Mesothelial cell of epicardium (in vitro differentiated cells): ENCODE results near the gene SCN7A. TPM values are rescaled to one million over a fixed set of nuclear protein-coding genes. Genes with fewer than 3 reads are reported as not detected.

ENCODE experiments used
- DNase-seq, 2 experiments: peaks; one replicate each; pipeline ENCODE4 v3.0.0; 2021; ENCODE audit warnings: low spot score in 2 of 2; ENCODE audit not compliant: unreplicated experiment in 2 of 2
- H3K27ac Mint-ChIP-seq: 2 replicates; pipeline ENCODE4 v1.8.0; 2021; ENCODE audit warnings: mixed read lengths
- H3K27me3 Mint-ChIP-seq: 2 replicates; pipeline ENCODE4 v1.8.0; 2021; ENCODE audit warnings: low read depth, mixed read lengths
- H3K36me3 Mint-ChIP-seq: 2 replicates; pipeline ENCODE4 v1.8.0; 2021; ENCODE audit warnings: mixed read lengths
- H3K4me1 Mint-ChIP-seq: 2 replicates; pipeline ENCODE4 v1.8.0; 2021; ENCODE audit warnings: mixed read lengths
- H3K4me3 Mint-ChIP-seq: 2 replicates; pipeline ENCODE4 v1.8.0; 2021; ENCODE audit warnings: mild to moderate bottlenecking, moderate library complexity, mixed read lengths
- H3K9me3 Mint-ChIP-seq: 2 replicates; pipeline ENCODE4 v1.8.0; 2021; ENCODE audit warnings: mixed read lengths
- CTCF ChIP-seq: fragments of 200-600 bp; sonication (generic); IDR thresholded peaks from one replicate; pipeline ENCODE4 v1.5.0; 2021; ENCODE audit warnings: antibody characterized with exemption; ENCODE audit not compliant: unreplicated experiment
- total RNA-seq: library from RNA; stranded (reverse); gene quantifications from 3 replicates; pipeline ENCODE4 v1.2.1, GENCODE V29; 2021

The SCN7A gene
- 2.2 to 2.6 TPM (median 2.5 TPM) in 3 replicates for total RNA-seq

- Mint-ChIP-seq H3K36me3 (no peaks in the 10 kb centered on the region), H3K27me3 (peaks cover 68% of the 10 kb centered on the region), H3K4me1 (peaks cover 7% of the 10 kb centered on the region), H3K4me3 (peak within 1 kb of the TSS; percentile 52), H3K27ac (no peak within 1 kb of the TSS), H3K9me3 (no peaks in the 10 kb centered on the region)
- peak; percentile 51 to 66 for DNase-seq
- no peak for TF ChIP-seq CTCF
Measured at GRCh38 chr2:166494140-166494624, at the start of gene SCN7A. Gene SCN7A (minus strand): TSS chr2:166494249. CDS start chr2:166477696, 16,553 bp downstream.

- Mint-ChIP-seq H3K27me3 (peaks cover 20% of the 10 kb centered on the region), H3K27ac (no peak overlapping the region), H3K9me3 (no peaks in the 10 kb centered on the region), H3K4me3 (peak overlapping the region; percentile 20), H3K36me3 (no peaks in the 10 kb centered on the region), H3K4me1 (peaks cover 3% of the 10 kb centered on the region)
- peak; percentile 84 for TF ChIP-seq CTCF
- no peak for DNase-seq
Measured at GRCh38 chr2:166539340-166540162, 45.5 kb upstream of the SCN7A start.

- Mint-ChIP-seq H3K36me3 (no peaks in the 10 kb centered on the region), H3K9me3 (no peaks in the 10 kb centered on the region), H3K4me1 (peaks cover 5% of the 10 kb centered on the region), H3K27me3 (peaks cover 21% of the 10 kb centered on the region), H3K27ac (no peak overlapping the region), H3K4me3 (no peak overlapping the region)
- no peak for DNase-seq
- TF ChIP-seq CTCF, result no peak
Measured at GRCh38 chr2:166536111-166536510, 42.1 kb upstream of the SCN7A start.

- no peaks in the 10 kb centered on the region for H3K9me3 Mint-ChIP-seq
Measured at GRCh38 chr2:166521155-166521554, 27.1 kb upstream of the SCN7A start.

GRCh38 chr2:166520604-166521003 lies 26.6 kb upstream of the SCN7A start:
- Mint-ChIP-seq H3K36me3 (no peaks in the 10 kb centered on the region), H3K9me3 (no peaks in the 10 kb centered on the region), H3K27ac (no peak overlapping the region), H3K4me1 (no peaks in the 10 kb centered on the region), H3K27me3 (peaks cover 17% of the 10 kb centered on the region), H3K4me3 (no peak overlapping the region)
- TF ChIP-seq CTCF, result no peak
- no peak for DNase-seq

More at GRCh38 chr2:166521155-166521554, 27.1 kb upstream of the SCN7A start:
- no peak overlapping the region for H3K4me3 Mint-ChIP-seq
- no peaks in the 10 kb centered on the region for H3K36me3 Mint-ChIP-seq
- no peak for DNase-seq
- no peak for TF ChIP-seq CTCF
- H3K27ac Mint-ChIP-seq, result no peak overlapping the region
- H3K27me3 Mint-ChIP-seq, result peaks cover 18% of the 10 kb centered on the region
- H3K4me1 Mint-ChIP-seq, result no peaks in the 10 kb centered on the region
